Measurements from ENCODE around the gene NUP210.

Gene NUP210

GRCh38 chr3:13300546-13301285 is 119.4 kb downstream of the NUP210 start:
- WGBS, 2 donors (ENCODE audit: extremely low coverage in 2 of 2, insufficient read length in 2 of 2, insufficient replicate concordance in 1 of 2): no CpG with 5 or more reads among the region's 5 CpGs

GRCh38 chr3:13299531-13300155 is 120.5 kb downstream of the NUP210 start:
- H4K8ac ChIP-seq (ENCODE audit: low read depth, low read length): no peak overlapping the region
- no peak overlapping the region for H3K4me2 ChIP-seq (ENCODE audit: insufficient read depth, low read length, poor library complexity, severe bottlenecking)
- peak overlapping the region; percentile 79 for H3K18ac ChIP-seq (ENCODE audit: low read length)
- peaks cover 17 to 25% of the 10 kb centered on the region in 2 donors for H3K4me1 ChIP-seq (ENCODE audit: control insufficient read depth in 2 of 2, insufficient read depth in 1 of 2, low read depth in 1 of 2, low read length in 2 of 2)
- H3K9me3 ChIP-seq (replicated peaks in 1 of 2; ENCODE audit: control insufficient read depth in 2 of 2, insufficient read depth in 1 of 2, low read depth in 1 of 2, low read length in 2 of 2): no peaks in the 10 kb centered on the region
- no CpG with 5 or more reads among the region's 7 CpGs for WGBS, 2 donors (ENCODE audit: extremely low coverage in 2 of 2, insufficient read length in 2 of 2, insufficient replicate concordance in 1 of 2)
- H3K4ac ChIP-seq (ENCODE audit: low read length): no peak overlapping the region
- no peak for DNase-seq (ENCODE audit: low spot score)
- no peak overlapping the region for H3K4me3 ChIP-seq (ENCODE audit: low read length in 2 of 2)
- H2BK15ac ChIP-seq (ENCODE audit: low read length): no peak overlapping the region
- H3K27me3 ChIP-seq (ENCODE audit: control insufficient read depth in 3 of 3, insufficient read depth in 3 of 3, low read depth in 1 of 3, low read length in 3 of 3): no peaks in the 10 kb centered on the region
- peak overlapping the region; percentile 76 for H2AK5ac ChIP-seq (ENCODE audit: low read depth, low read length)
- H2AFZ ChIP-seq (ENCODE audit: low read length): no peak overlapping the region
- no peak overlapping the region for H3K9ac ChIP-seq (ENCODE audit: low read depth, low read length, poor library complexity)
- H3K23ac ChIP-seq (ENCODE audit: low read depth, low read length, poor library complexity): no peak overlapping the region
- no peaks in the 10 kb centered on the region for H3K36me3 ChIP-seq (replicated peaks in 1 of 2; ENCODE audit: control insufficient read depth in 2 of 2, insufficient read depth in 2 of 2, low read length in 2 of 2)
- no peak overlapping the region for H4K91ac ChIP-seq (ENCODE audit: low read depth, low read length, poor library complexity)
- H3K79me1 ChIP-seq (ENCODE audit: low read depth, low read length): no peaks in the 10 kb centered on the region
- no peak overlapping the region for H2BK120ac ChIP-seq (ENCODE audit: low read depth, low read length)
- H3K14ac ChIP-seq (ENCODE audit: low read length): no peak overlapping the region
- H3K27ac ChIP-seq (replicated peaks; ENCODE audit: low read length): no peak overlapping the region
- no peak overlapping the region for H2BK5ac ChIP-seq (ENCODE audit: low read length)
- H2BK12ac ChIP-seq (ENCODE audit: low read length): no peak overlapping the region

More at GRCh38 chr3:13300546-13301285, 119.4 kb downstream of the NUP210 start:
- Histone ChIP-seq H3K36me3 (replicated peaks in 1 of 2; ENCODE audit: control insufficient read depth in 2 of 2, insufficient read depth in 2 of 2, low read length in 2 of 2) (no peaks in the 10 kb centered on the region), H2BK12ac (ENCODE audit: low read length) (no peak overlapping the region), H3K23ac (ENCODE audit: low read depth, low read length, poor library complexity) (no peak overlapping the region), H2AK5ac (ENCODE audit: low read depth, low read length) (no peak overlapping the region), H3K4me2 (ENCODE audit: insufficient read depth, low read length, poor library complexity, severe bottlenecking) (no peak overlapping the region), H3K14ac (ENCODE audit: low read length) (no peak overlapping the region), H3K4me1 (ENCODE audit: control insufficient read depth in 2 of 2, insufficient read depth in 1 of 2, low read depth in 1 of 2, low read length in 2 of 2) (peaks cover 17 to 29% of the 10 kb centered on the region in 2 donors), H4K91ac (ENCODE audit: low read depth, low read length, poor library complexity) (no peak overlapping the region), H4K8ac (ENCODE audit: low read depth, low read length) (peak overlapping the region; percentile 52), H3K9me3 (replicated peaks in 1 of 2; ENCODE audit: control insufficient read depth in 2 of 2, insufficient read depth in 1 of 2, low read depth in 1 of 2, low read length in 2 of 2) (no peaks in the 10 kb centered on the region), H3K4me3 (ENCODE audit: low read length in 2 of 2) (no peak overlapping the region), H2BK5ac (ENCODE audit: low read length) (no peak overlapping the region), H2BK120ac (ENCODE audit: low read depth, low read length) (no peak overlapping the region), H3K9ac (ENCODE audit: low read depth, low read length, poor library complexity) (no peak overlapping the region), H3K79me1 (ENCODE audit: low read depth, low read length) (no peaks in the 10 kb centered on the region), H3K18ac (ENCODE audit: low read length) (no peak overlapping the region), H2BK15ac (ENCODE audit: low read length) (no peak overlapping the region), H3K27ac (replicated peaks; ENCODE audit: low read length) (no peak overlapping the region), H3K4ac (ENCODE audit: low read length) (no peak overlapping the region), H2AFZ (ENCODE audit: low read length) (no peak overlapping the region), H3K27me3 (ENCODE audit: control insufficient read depth in 3 of 3, insufficient read depth in 3 of 3, low read depth in 1 of 3, low read length in 3 of 3) (no peaks in the 10 kb centered on the region)
- DNase-seq (ENCODE audit: low spot score): no peak

- no peak overlapping the region for H3K4me3 ChIP-seq (ENCODE audit: low read length in 2 of 2)
- no peak overlapping the region for H2BK120ac ChIP-seq (ENCODE audit: low read depth, low read length)
- no peak overlapping the region for H3K23ac ChIP-seq (ENCODE audit: low read depth, low read length, poor library complexity)
- no CpG with 5 or more reads among the region's 6 CpGs for WGBS, 2 donors (ENCODE audit: extremely low coverage in 2 of 2, insufficient read length in 2 of 2, insufficient replicate concordance in 1 of 2)
- peak overlapping the region; percentile 46 for H3K18ac ChIP-seq (ENCODE audit: low read length)
- H3K27me3 ChIP-seq (ENCODE audit: control insufficient read depth in 3 of 3, insufficient read depth in 3 of 3, low read depth in 1 of 3, low read length in 3 of 3): no peaks in the 10 kb centered on the region
- H2BK15ac ChIP-seq (ENCODE audit: low read length): no peak overlapping the region
- H3K4me2 ChIP-seq (ENCODE audit: insufficient read depth, low read length, poor library complexity, severe bottlenecking): no peak overlapping the region
- peaks cover 15 to 17% of the 10 kb centered on the region in 2 donors for H3K4me1 ChIP-seq (ENCODE audit: control insufficient read depth in 2 of 2, insufficient read depth in 1 of 2, low read depth in 1 of 2, low read length in 2 of 2)
- no peak for DNase-seq (ENCODE audit: low spot score)
- H3K27ac ChIP-seq (replicated peaks; ENCODE audit: low read length): no peak overlapping the region
- H3K79me1 ChIP-seq (ENCODE audit: low read depth, low read length): no peaks in the 10 kb centered on the region
- H2BK12ac ChIP-seq (ENCODE audit: low read length): no peak overlapping the region
- no peaks in the 10 kb centered on the region for H3K9me3 ChIP-seq (replicated peaks in 1 of 2; ENCODE audit: control insufficient read depth in 2 of 2, insufficient read depth in 1 of 2, low read depth in 1 of 2, low read length in 2 of 2)
- no peak overlapping the region for H4K8ac ChIP-seq (ENCODE audit: low read depth, low read length)
- no peak overlapping the region for H3K4ac ChIP-seq (ENCODE audit: low read length)
- peak overlapping the region; percentile 50 for H2AFZ ChIP-seq (ENCODE audit: low read length)
- H2BK5ac ChIP-seq (ENCODE audit: low read length): no peak overlapping the region
- H3K9ac ChIP-seq (ENCODE audit: low read depth, low read length, poor library complexity): no peak overlapping the region
- no peak overlapping the region for H3K14ac ChIP-seq (ENCODE audit: low read length)
- H3K36me3 ChIP-seq (replicated peaks in 1 of 2; ENCODE audit: control insufficient read depth in 2 of 2, insufficient read depth in 2 of 2, low read length in 2 of 2): no peaks in the 10 kb centered on the region
- H2AK5ac ChIP-seq (ENCODE audit: low read depth, low read length): no peak overlapping the region
- no peak overlapping the region for H4K91ac ChIP-seq (ENCODE audit: low read depth, low read length, poor library complexity)
These were observed 123.5 kb downstream of the NUP210 start for GRCh38 chr3:13296662-13297061.
